NCI-H187 (cell line): ENCODE measurements around the gene OVCA2.

ENCODE experiments used
- DNase-seq, 2 experiments: peaks; one replicate each; lab custom pipeline; 2025; lab: John Stamatoyannopoulos, UW

OVCA2 gene

GRCh38 chr17:2054512-2055291 lies 12.9 kb downstream of the OVCA2 start, which contains the start of gene HIC1:
Gene HIC1, plus strand, starts transcription at chr17:2055103. Its CDS starts 1,588 bp downstream, at chr17:2056691.
- DNase-seq: no peak

- no peak for DNase-seq
These were observed 13.7 kb downstream of the OVCA2 start for GRCh38 chr17:2055292-2056205.

GRCh38 chr17:2056206-2057174 lies 14.7 kb downstream of the OVCA2 start:
- DNase-seq: no peak

- DNase-seq: no peak
These were observed 15.4 kb downstream of the OVCA2 start for GRCh38 chr17:2057175-2057759.

- no peak for DNase-seq
These were observed 16.2 kb downstream of the OVCA2 start for GRCh38 chr17:2057760-2058585.

DNA sequence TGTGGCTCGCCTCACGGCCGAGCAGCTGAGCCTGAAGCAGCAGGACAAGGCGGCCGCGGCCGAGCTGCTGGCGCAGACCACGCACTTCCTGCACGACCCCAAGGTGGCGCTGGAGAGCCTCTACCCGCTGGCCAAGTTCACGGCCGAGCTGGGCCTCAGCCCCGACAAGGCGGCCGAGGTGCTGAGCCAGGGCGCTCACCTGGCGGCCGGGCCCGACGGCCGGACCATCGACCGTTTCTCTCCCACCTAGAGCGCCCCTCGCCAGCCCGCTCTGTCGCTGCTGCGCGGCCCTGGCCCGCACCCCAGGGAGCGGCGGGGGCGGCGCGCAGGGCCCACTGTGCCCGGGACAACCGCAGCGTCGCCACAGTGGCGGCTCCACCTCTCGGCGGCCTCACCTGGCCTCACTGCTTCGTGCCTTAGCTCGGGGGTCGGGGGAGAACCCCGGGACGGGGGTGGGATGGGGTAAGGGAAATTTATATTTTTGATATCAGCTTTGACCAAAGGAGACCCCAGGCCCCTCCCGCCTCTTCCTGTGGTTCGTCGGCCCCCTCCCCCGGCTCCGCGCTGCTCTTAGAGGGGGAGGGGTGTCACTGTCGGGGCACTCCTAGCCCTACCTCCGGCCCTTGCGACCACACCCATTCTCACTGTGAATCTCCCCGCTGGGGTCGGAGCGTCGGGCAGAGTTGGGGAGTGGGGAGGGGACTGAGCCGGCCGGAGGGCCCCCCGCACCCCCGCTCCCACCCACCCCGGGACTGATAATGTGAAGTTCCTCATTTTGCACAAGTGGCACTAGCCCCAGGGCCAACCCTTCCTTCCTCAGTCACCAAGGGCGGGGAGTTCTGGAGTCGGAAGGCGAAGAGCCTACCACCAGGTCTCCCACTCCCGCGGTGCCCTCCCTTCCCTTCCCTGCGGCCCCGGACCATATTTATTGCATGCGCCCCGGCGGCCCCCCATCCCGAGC lies 17.0 kb downstream of the OVCA2 start:
- DNase-seq: no peak

GRCh38 chr17:2059547-2060384 lies 17.9 kb downstream of the OVCA2 start:
- DNase-seq: no peak

- DNase-seq: no peak
These were observed 18.5 kb downstream of the OVCA2 start for GRCh38 chr17:2060385-2060658.

- DNase-seq: no peak
These were observed 19.0 kb downstream of the OVCA2 start for GRCh38 chr17:2060681-2061440.

DNA sequence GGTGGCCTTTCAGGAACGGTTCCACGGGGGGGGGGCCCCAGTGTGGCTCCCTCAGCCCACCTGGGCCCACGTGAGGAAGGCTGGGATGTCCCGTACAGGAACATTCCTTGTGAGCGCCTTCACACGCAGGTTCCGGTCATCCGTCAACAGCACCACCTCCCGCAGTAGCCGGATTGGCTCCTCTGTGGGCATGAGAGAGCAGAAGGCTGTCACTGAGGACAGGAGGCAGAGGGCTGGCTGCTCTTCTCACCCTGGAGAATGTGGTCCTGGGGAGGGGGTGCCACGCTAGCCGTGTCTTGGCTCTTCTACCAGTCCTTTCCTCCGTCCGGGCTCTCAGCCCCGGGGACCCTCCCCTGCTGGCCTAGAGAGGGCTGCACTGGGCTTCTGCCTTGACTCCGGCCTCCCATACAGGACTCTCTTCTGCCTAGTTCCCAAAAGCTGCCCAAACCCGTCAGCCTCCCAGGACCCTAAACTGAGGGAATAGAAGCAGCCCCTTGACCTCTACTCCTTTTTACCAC lies 19.7 kb downstream of the OVCA2 start:
- no peak for DNase-seq

DNA sequence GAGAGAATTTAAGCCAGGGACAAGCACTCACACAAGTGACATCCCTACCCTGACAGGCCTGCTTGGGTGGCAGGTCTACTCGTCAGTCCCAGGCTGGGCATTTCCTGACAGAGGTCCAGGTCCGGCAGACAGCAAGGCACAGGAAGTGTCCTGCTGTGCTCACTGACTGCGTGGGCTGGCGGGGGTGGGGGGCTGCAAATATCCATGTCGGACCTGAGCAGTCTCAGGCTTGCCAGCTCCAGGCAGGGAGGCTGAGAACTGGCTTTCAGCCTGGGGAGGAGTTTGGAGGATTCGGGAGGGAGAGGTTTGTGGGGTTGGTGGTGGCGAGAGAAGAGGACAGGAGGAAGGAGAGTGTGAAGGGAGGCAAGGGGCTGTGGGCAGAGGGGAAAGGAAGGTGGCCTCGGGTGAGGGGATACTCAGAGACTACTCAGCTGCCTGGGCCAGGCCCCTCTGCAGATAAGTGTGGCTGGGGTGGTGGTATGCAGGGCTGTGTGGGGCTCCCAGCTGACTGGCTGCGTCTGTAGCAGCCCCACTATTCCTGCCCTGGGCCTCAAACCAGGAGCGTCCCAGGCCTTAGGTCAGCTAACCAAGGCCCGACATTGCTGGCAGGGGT lies 20.9 kb downstream of the OVCA2 start:
- DNase-seq: no peak

DNA sequence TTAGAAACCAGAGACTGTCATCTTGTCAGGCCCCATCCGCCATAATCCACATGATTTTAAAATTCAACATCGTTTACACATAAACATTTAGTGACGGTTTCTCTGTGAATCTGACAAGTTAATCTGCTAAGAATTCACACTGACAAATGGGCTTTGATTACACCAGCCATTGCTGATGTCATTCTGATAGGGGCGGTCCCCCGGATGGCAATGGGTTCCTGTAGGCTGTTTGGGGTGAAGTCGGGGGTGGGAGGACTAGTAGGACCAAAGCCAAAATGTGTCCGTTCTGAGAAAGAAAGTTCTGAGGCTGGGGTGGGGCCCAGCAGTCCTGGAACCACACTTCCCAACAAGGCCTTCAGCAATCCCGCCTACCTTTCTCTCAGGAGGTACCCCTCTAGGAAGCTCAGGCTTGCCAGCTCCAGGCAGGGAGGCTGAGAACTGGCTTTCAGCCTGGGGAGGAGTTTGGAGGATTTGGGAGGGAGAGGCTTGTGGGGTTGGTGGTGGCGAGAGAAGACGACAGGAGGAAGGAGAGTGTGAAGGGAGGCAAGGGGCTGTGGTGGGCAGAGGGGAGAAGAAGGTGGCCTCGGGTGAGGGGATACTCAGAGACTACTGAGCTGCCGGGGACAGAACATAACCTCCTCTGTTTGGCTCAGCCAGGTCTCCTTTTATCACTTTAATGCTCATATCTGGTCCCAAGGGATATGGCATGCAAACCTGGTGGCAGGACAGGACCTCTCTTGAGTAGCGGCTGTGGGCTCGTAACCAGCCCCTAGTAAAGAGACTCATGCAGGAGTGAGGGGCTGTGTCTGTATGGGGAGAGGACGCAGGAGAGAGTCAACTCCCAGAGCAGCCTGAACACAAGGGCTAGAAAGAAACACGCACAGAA lies 21.7 kb downstream of the OVCA2 start:
- DNase-seq: no peak

DNA sequence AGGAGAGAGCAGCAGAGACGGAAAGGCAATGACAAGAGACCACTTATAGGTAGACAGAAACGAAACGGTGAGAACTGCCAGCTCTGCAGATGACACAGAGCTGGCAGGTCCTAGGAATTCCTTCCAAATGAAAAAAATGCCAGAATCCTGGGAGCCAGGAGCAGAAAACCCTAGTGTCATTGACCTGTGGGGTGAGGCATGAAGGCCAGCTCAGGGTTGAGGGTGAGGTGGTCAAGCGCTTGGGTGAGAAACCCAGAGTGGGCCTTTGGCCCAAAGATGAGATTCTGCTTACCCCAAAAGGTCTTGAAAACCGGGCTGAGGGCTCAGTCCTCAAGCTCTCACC lies 22.3 kb downstream of the OVCA2 start:
- DNase-seq: no peak

DNA sequence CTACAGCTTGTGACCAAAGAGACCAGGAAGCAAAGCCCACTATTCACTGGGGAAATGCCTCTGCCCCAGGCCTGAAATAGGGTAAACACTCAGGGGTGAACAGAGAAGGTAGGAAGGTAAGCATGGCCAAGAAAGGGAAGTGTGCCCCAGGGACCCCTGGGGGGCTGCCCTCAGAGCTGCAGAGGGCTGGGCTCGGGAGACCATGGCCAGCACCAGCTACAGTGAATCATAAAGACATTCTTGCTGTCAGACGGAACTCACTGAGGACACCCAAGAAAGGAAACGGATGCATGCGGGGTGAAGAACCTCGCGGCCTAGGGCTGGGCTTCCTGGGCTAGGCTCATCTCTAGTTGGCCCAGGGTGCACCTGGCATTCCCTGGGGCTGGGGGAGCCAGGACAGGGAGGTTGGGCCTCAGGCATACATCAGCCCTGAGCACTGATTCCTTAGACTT lies 22.7 kb downstream of the OVCA2 start:
- no peak for DNase-seq

DNA sequence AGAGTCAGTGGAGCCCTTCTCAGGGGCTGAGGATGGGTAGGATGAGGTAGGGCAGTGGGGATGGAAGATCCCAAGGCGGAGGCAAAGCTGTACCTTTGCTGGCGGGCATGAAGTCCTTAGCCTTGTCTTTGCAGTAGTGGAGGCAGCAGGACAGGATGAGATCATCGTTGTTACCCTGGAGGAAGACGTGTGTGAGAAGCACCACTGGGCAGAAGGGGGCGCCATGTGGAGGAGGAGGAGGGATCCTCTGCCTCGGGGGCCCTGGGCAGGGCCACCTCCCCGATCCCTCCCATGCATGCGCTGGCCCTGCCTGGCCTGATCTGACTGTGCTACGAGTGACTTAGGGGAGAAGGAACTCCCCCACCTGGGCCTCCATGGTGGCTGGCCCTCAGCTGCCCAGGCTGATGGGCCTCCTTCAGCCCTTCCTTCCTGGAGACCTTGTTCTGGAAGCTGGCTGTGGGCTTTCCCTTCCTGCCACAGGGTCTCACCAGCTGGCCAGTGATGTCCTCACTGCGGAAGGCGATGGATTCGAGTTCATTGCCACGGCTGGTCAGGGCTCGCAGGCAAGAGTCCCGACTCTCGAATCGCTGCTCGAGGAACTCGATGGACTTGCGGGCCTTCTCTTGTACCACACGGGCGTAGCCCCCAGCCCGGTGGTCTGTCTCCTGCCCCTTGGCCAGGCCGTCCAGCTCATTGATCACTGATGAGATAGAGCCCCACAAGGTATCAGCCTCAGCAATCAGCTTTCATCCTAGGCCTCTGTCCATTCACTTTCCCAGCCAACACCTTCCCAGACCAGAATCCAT lies 23.4 kb downstream of the OVCA2 start:
- no peak for DNase-seq
